H1 (cell line): ENCODE data around the gene AKAP9. TPM values are rescaled to one million over a fixed set of nuclear protein-coding genes. Genes with fewer than 3 reads are reported as not detected.

Experiments
- CTCF ChIA-PET: fragments of 300-600 bp; sonication (Branson Sonifier 250); formaldehyde crosslinking; loops from one replicate; lab custom pipeline; 2021; ENCODE audit not compliant: partially characterized antibody; lab: Charles Lee
- POLR2A ChIA-PET: fragments of 300-600 bp; sonication (Branson Sonifier 250); formaldehyde crosslinking; loops from one replicate; lab custom pipeline; 2021; ENCODE audit warnings: inconsistent platforms; ENCODE audit not compliant: partially characterized antibody; lab: Charles Lee
- DNase-seq, 2 experiments: peaks; one replicate each; pipeline versions ENCODE4 v3.0.0 to v3.0.0-alpha.2; 2010 to 2022; ENCODE audit warnings: low spot score in 2 of 2, low read depth in 1 of 2, mixed read lengths in 1 of 2
- FAIRE-seq: peaks from 2 replicates; lab custom pipeline; 2011; peaks lifted over from hg19 to GRCh38; lab: Jason Lieb, UNC
- H2AFZ ChIP-seq: 2 replicates; pipeline ENCODE4 v1.8.1; 2012; ENCODE audit warnings: low read length, inconsistent platforms
- H2AK5ac ChIP-seq: 2 replicates; pipeline ENCODE4 v1.6.1; 2013; ENCODE audit warnings: low read depth, low read length
- H2BK120ac ChIP-seq: replicated peaks from 2 replicates; pipeline ENCODE3; 2013; ENCODE audit warnings: low read depth, low read length, inconsistent platforms
- H2BK12ac ChIP-seq: 2 replicates; pipeline ENCODE4 v1.6.1; 2013; ENCODE audit warnings: low read depth, low read length
- H2BK15ac ChIP-seq: 2 replicates; pipeline ENCODE4 v1.6.1; 2013; ENCODE audit warnings: low read length
- H2BK20ac ChIP-seq: 2 replicates; pipeline ENCODE4 v1.6.1; 2013; ENCODE audit warnings: low read length
- H2BK5ac ChIP-seq: 2 replicates; pipeline ENCODE4 v1.6.1; 2013; ENCODE audit warnings: low read depth, low read length
- H3K14ac ChIP-seq: 2 replicates; pipeline ENCODE4 v1.6.1; 2013; ENCODE audit warnings: inconsistent platforms; ENCODE audit not compliant: insufficient read length
- H3K18ac ChIP-seq: 2 replicates; pipeline ENCODE4 v1.6.1; 2013; ENCODE audit warnings: low read length; ENCODE audit errors: extremely low read depth
- H3K23ac ChIP-seq: 2 replicates; pipeline ENCODE4 v1.6.1; 2013; ENCODE audit warnings: inconsistent platforms; ENCODE audit not compliant: insufficient read length
- H3K23me2 ChIP-seq: 2 replicates; pipeline ENCODE4 v1.6.1; 2013; ENCODE audit warnings: low read depth, low read length
- H3K27ac ChIP-seq: 2 replicates; pipeline ENCODE4 v1.6.1; 2011; ENCODE audit warnings: low read depth, low read length, inconsistent platforms
- H3K27me3 ChIP-seq, 4 experiments: replicated peaks in 1 of 4; 1 replicate in 1 of 4; 2 replicates in 3 of 4; pipeline versions ENCODE4 v1.6.1 to v1.8.1; 2011 to 2013; ENCODE audit warnings: low read length in 3 of 4, mild to moderate bottlenecking in 3 of 4, inconsistent platforms in 2 of 4, mixed read lengths in 2 of 4, moderate library complexity in 1 of 4; ENCODE audit not compliant: control insufficient read depth in 3 of 4, insufficient read depth in 3 of 4; ENCODE audit errors: extremely low read depth in 1 of 4
- H3K36me3 ChIP-seq, 4 experiments: 2 replicates each; pipeline versions ENCODE4 v1.6.1 to v1.8.1; 2011 to 2013; ENCODE audit warnings: mild to moderate bottlenecking in 4 of 4, low read length in 3 of 4, moderate library complexity in 2 of 4, control low read depth in 1 of 4, inconsistent platforms in 1 of 4; ENCODE audit not compliant: insufficient read depth in 4 of 4, control insufficient read depth in 2 of 4
- H3K4ac ChIP-seq: replicated peaks from 2 replicates; pipeline ENCODE3; 2013; ENCODE audit warnings: low read length, low read depth, mixed read lengths, inconsistent platforms; ENCODE audit not compliant: insufficient read length
- H3K4me1 ChIP-seq, 4 experiments: replicated peaks in 1 of 4; 1 replicate in 1 of 4; 2 replicates in 3 of 4; pipeline versions ENCODE4 v1.6.1 to v1.8.1; 2011 to 2013; ENCODE audit warnings: low read length in 3 of 4, inconsistent platforms in 2 of 4, mixed read lengths in 1 of 4; ENCODE audit not compliant: insufficient read depth in 4 of 4, control insufficient read depth in 3 of 4
- H3K4me2 ChIP-seq, 2 experiments: 2 replicates each; pipeline versions ENCODE4 v1.6.1 to v1.8.1; 2011 to 2013; ENCODE audit warnings: low read depth in 2 of 2, low read length in 2 of 2, control low read depth in 1 of 2, inconsistent platforms in 1 of 2, mild to moderate bottlenecking in 1 of 2; ENCODE audit not compliant: insufficient read depth in 1 of 2
- H3K4me3 ChIP-seq, 4 experiments: fragments of 200-600, 300-600 bp in 1 of 4; sonication (generic), shearing (Covaris generic), sonication (Bioruptor Twin) in 1 of 4; 2 replicates each; pipeline versions ENCODE4 v1.5.1 to v1.8.1; 2011 to 2016; ENCODE audit warnings: low read length in 4 of 4, low read depth in 3 of 4, control low read depth in 2 of 4, inconsistent platforms in 2 of 4, mild to moderate bottlenecking in 2 of 4, mixed read lengths in 1 of 4, moderate library complexity in 1 of 4; ENCODE audit not compliant: insufficient read depth in 2 of 4; ENCODE audit errors: extremely low read depth in 1 of 4
- H3K56ac ChIP-seq: replicated peaks from 2 replicates; pipeline ENCODE3; 2013; ENCODE audit warnings: low read depth, mild to moderate bottlenecking, mixed read lengths, low read length, inconsistent platforms; ENCODE audit not compliant: insufficient read length
- H3K79me1 ChIP-seq: 2 replicates; pipeline ENCODE4 v1.6.1; 2013; ENCODE audit warnings: low read depth, low read length, control low read depth
- H3K79me2 ChIP-seq, 2 experiments: 2 replicates each; pipeline versions ENCODE4 v1.6.1 to v1.8.1; 2012 to 2013; ENCODE audit warnings: low read length in 2 of 2, mild to moderate bottlenecking in 2 of 2, inconsistent platforms in 1 of 2; ENCODE audit not compliant: insufficient read depth in 2 of 2, control insufficient read depth in 1 of 2
- H3K9ac ChIP-seq, 4 experiments: replicated peaks in 1 of 4; 1 replicate in 1 of 4; 2 replicates in 3 of 4; pipeline versions ENCODE4 v1.6.1 to v1.8.1; 2011 to 2013; ENCODE audit warnings: low read depth in 3 of 4, low read length in 3 of 4, control low read depth in 2 of 4, mild to moderate bottlenecking in 2 of 4, moderate library complexity in 2 of 4, inconsistent platforms in 1 of 4; ENCODE audit errors: extremely low read depth in 1 of 4
- H3K9me3 ChIP-seq, 2 experiments: 2 replicates each; pipeline versions ENCODE4 v1.6.1 to v1.8.1; 2012 to 2013; ENCODE audit warnings: mild to moderate bottlenecking in 2 of 2, moderate library complexity in 2 of 2, control low read depth in 1 of 2, inconsistent platforms in 1 of 2, low read depth in 1 of 2, low read length in 1 of 2, mixed read lengths in 1 of 2; ENCODE audit not compliant: insufficient read depth in 2 of 2
- H4K20me1 ChIP-seq, 2 experiments: replicated peaks in 1 of 2; 2 replicates each; pipeline versions ENCODE3 to v1.8.1; 2011 to 2013; ENCODE audit warnings: inconsistent platforms in 2 of 2, low read length in 2 of 2, mild to moderate bottlenecking in 1 of 2; ENCODE audit not compliant: insufficient read depth in 2 of 2, control insufficient read depth in 1 of 2
- H4K5ac ChIP-seq: 2 replicates; pipeline ENCODE4 v1.6.1; 2013; ENCODE audit warnings: low read length, low read depth, mixed read lengths, inconsistent platforms; ENCODE audit not compliant: insufficient read length
- H4K8ac ChIP-seq: 2 replicates; pipeline ENCODE4 v1.8.0; 2013; ENCODE audit warnings: mild to moderate bottlenecking, moderate library complexity, low read length, inconsistent platforms; ENCODE audit not compliant: insufficient read depth; ENCODE audit errors: extremely low read depth
- H4K91ac ChIP-seq: replicated peaks from 2 replicates; pipeline ENCODE3; 2013; ENCODE audit warnings: low read length, mixed read lengths, inconsistent platforms; ENCODE audit not compliant: insufficient read length
- CTCF ChIP-seq, 3 experiments: IDR thresholded peaks; 1 replicate in 2 of 3; 2 replicates in 1 of 3; pipeline versions ENCODE4 v1.5.1 to v1.6.1; 2011; ENCODE audit warnings: low read length in 3 of 3, mild to moderate bottlenecking in 3 of 3, inconsistent platforms in 2 of 3, low read depth in 1 of 3, moderate library complexity in 1 of 3; ENCODE audit not compliant: insufficient read depth in 1 of 3; ENCODE audit errors: control extremely low read depth in 1 of 3
- POU5F1 ChIP-seq: IDR thresholded peaks from 2 replicates; pipeline ENCODE4 v1.6.1; 2011; ENCODE audit warnings: low read depth, mild to moderate bottlenecking, low read length, moderate library complexity
- TAF7 ChIP-seq: optimal IDR thresholded peaks from 2 replicates; pipeline ENCODE3; 2011; ENCODE audit warnings: low read depth, mild to moderate bottlenecking, inconsistent platforms, low read length, moderate library complexity, borderline replicate concordance
- YY1 ChIP-seq: IDR thresholded peaks from 2 replicates; pipeline ENCODE4 v1.6.1; 2011; ENCODE audit warnings: low read depth, mild to moderate bottlenecking, low read length
- WGBS, 2 experiments: shearing (Covaris generic) in 1 of 2; methylation state at CpG; one replicate each; pipeline versions ENCODE4 v1.1.6 to v1.1.7; 2013 to 2015; ENCODE audit warnings: low lambda C conversion rate in 2 of 2, mixed read lengths in 2 of 2, inconsistent platforms in 1 of 2, low coverage in 1 of 2, missing lambda C conversion rate in 1 of 2; ENCODE audit not compliant: insufficient replicate concordance in 2 of 2, insufficient coverage in 1 of 2, insufficient read length in 1 of 2; ENCODE audit errors: extremely low coverage in 1 of 2, missing lambda C conversion rate in 1 of 2; 5-methylcytosine and 5-hydroxymethylcytosine counted together
- polyA plus RNA-seq, 7 experiments: library from polyadenylated mRNA; depleted of rRNA in 3 of 7; stranded (reverse) in 5 of 7; unstranded in 2 of 7; fragments of >200 nt in 5 of 7; fragments of 200-250 nt in 2 of 7; gene quantifications; 1 replicate in 5 of 7; 2 replicates in 1 of 7; 4 replicates in 1 of 7; pipeline versions ENCODE4 v1.2.1 to v1.2.3, GENCODE V29; 2011 to 2013; ENCODE audit warnings: missing spikeins in 2 of 7, mixed read lengths in 2 of 7
- total RNA-seq: library from RNA; stranded (reverse); fragmentation: NEBNext Ultra II Directional; extraction: Animal tissue kit (Norgen Biotek cat#: 25700); gene quantifications from 2 replicates; pipeline ENCODE4 v1.2.1, GENCODE V29; 2021

Gene AKAP9
- total and polyA plus RNA-seq, 2 of the 8 experiments (the other 6 are each of a cell fraction or from before 2014, with no cell fraction given) = 6.2 to 26.3 TPM

- H2AK5ac ChIP-seq = no peak overlapping the region
- H4K91ac ChIP-seq = no peak overlapping the region
- H2BK120ac ChIP-seq = no peak overlapping the region
- no peak overlapping the region for H2BK15ac ChIP-seq
- no peaks in the 10 kb centered on the region for H3K79me1 ChIP-seq
- no peaks in the 10 kb centered on the region for H3K27me3 ChIP-seq
- FAIRE-seq (no peak), DNase-seq (no peak)
- TF ChIP-seq YY1 (no peak), TAF7 (no peak), CTCF (IDR thresholded peaks at IDR 0.05; ENCODE audit: control extremely low read depth in 1 of 3, insufficient read depth in 1 of 3, low read depth in 1 of 3, low read length in 3 of 3) (no peak), POU5F1 (no peak)
- WGBS, 2 experiments = 89% methylated on average over 1 of the region's 1 CpG; no CpG with 5 or more reads in 1 of the 2 experiments
- no peak overlapping the region for H2BK20ac ChIP-seq
- H4K5ac ChIP-seq = no peak overlapping the region
- ChIA-PET POLR2A (no interaction called here), CTCF (interaction anchor here (0.6 kb wide), 1 partner anchor 126 kb away, joined by 3 read pairs; no protein-coding TSS in a partner anchor)
- no peak overlapping the region for H2BK5ac ChIP-seq
- H3K9ac ChIP-seq = no peak overlapping the region
- no peaks in the 10 kb centered on the region for H3K4me1 ChIP-seq
- H2AFZ ChIP-seq = no peak overlapping the region
- H3K14ac ChIP-seq = no peak overlapping the region
- no peaks in the 10 kb centered on the region for H3K23me2 ChIP-seq
- 0 out of 4 replicates have a peak, but pooled peaks cover 0 to 2% of the 10 kb centered on the region in 2 experiments for H3K9me3 ChIP-seq
- H3K18ac ChIP-seq = no peak overlapping the region
- H3K4me3 ChIP-seq = no peak overlapping the region
- H3K79me2 ChIP-seq = peaks cover 0 to 42% of the 10 kb centered on the region in 2 experiments; a peak in 2 of 4 replicates
- no peaks in the 10 kb centered on the region for H3K36me3 ChIP-seq
- H3K4ac ChIP-seq = no peak overlapping the region
- H4K20me1 ChIP-seq = peaks cover 0 to 2% of the 10 kb centered on the region in 2 experiments
- H2BK12ac ChIP-seq = no peak overlapping the region
- H3K56ac ChIP-seq = no peak overlapping the region
- no peak overlapping the region for H3K27ac ChIP-seq
- H4K8ac ChIP-seq = no peak overlapping the region
- no peak overlapping the region for H3K23ac ChIP-seq
- H3K4me2 ChIP-seq = no peak overlapping the region
These were observed 16.6 kb downstream of the AKAP9 start for GRCh38 chr7:91957232-91957631.
